Measurements from ENCODE around the gene NR3C2.

NR3C2 gene

GRCh38 chr4:148030193-148030873 is 411.9 kb downstream of the NR3C2 start:
- DNase-seq: no peak

- DNase-seq: no peak
Observed at GRCh38 chr4:148029781-148030180, 412.4 kb downstream of the NR3C2 start.

All from stimulated activated CD4-positive, alpha-beta T cell treated with anti-CD3 and anti-CD28 coated beads, Interleukin-4, amount 100 ng/mL, for 24 hours (primary cell).